ENCODE measurements around the gene VPS4B. TPM values are rescaled to one million over a fixed set of nuclear protein-coding genes. Genes with fewer than 3 reads are reported as not detected.

VPS4B gene
- total RNA-seq, 1 experiment from 2014 or later: 60.2 TPM

DNA sequence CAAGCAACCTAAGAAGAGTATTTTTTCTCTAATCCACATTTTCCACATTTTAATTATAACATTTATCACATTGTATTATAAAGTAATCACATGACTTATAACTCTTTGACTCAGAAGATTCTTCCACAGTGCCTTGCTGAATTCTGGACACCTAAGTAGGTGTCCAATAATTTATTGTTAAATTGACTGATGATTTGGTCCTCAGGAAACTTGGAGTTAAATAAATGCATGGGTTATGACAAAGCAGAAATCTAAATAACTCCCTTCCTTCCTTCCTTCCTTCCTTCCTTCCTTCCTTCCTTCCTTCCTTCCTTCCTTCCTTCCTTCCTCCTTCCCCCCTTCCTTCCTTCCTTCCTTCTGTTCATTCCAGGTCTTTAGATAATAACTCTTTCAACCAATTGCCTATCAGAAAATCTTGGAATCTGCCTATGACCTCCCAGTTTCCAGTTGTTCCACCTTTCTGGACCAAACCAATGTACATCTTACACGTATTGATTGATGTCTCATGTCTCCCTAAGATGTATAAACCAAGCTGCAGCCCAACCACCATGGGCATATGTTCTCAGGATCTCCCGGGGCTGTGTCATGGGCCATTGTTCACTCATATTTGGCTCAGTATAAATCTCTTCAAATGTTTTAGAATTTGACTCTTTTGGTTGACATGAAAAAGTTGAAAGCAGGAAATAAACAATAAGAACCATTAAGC is 44.8 kb downstream of the VPS4B start:
- Histone ChIP-seq H3K9ac (ENCODE audit: extremely low read depth, insufficient read length, low read length) (no peak overlapping the region), H3K27me3 (ENCODE audit: insufficient read depth, low read length) (no peaks in the 10 kb centered on the region), H3K56ac (ENCODE audit: insufficient read length, low read depth, low read length) (no peak overlapping the region), H3K4me2 (ENCODE audit: insufficient read depth, insufficient read length, low read length) (no peak overlapping the region), H3K18ac (ENCODE audit: insufficient read length, low read depth, low read length) (no peak overlapping the region), H2BK120ac (ENCODE audit: low read depth, low read length, poor library complexity, severe bottlenecking) (no peak overlapping the region), H3K9me3 (ENCODE audit: control insufficient read depth, low read depth, low read length) (no peaks in the 10 kb centered on the region), H3K4me1 (ENCODE audit: insufficient read depth, low read length) (no peaks in the 10 kb centered on the region), H4K91ac (ENCODE audit: insufficient read length, low read depth, low read length) (no peak overlapping the region), H2BK15ac (ENCODE audit: low read depth, low read length) (no peak overlapping the region), H3K27ac (ENCODE audit: insufficient read length, low read depth, low read length) (no peak overlapping the region), H2AFZ (ENCODE audit: low read length) (no peak overlapping the region), H2BK20ac (ENCODE audit: low read depth, low read length, poor library complexity, severe bottlenecking) (no peak overlapping the region), H3K23ac (ENCODE audit: insufficient read length, low read depth, low read length) (no peak overlapping the region), H3K79me2 (ENCODE audit: insufficient read depth, low read length) (no peaks in the 10 kb centered on the region), H2AK5ac (ENCODE audit: insufficient read length, low read length) (no peak overlapping the region), H4K5ac (ENCODE audit: insufficient read length, low read depth, low read length) (no peak overlapping the region), H2BK12ac (ENCODE audit: insufficient read length, low read depth, low read length) (no peak overlapping the region), H3T11ph (ENCODE audit: low read length) (no peak overlapping the region), H3K14ac (ENCODE audit: insufficient read depth, low read length) (no peak overlapping the region), H4K20me1 (ENCODE audit: control insufficient read depth, insufficient read depth, insufficient read length) (no peaks in the 10 kb centered on the region), H3K79me1 (ENCODE audit: insufficient read depth, low read depth, low read length, poor library complexity, severe bottlenecking) (no peaks in the 10 kb centered on the region), H2BK5ac (ENCODE audit: insufficient read length, low read length) (no peak overlapping the region), H3K23me2 (ENCODE audit: insufficient read length, low read depth, low read length, poor library complexity, severe bottlenecking) (no peaks in the 10 kb centered on the region), H3K4ac (ENCODE audit: low read depth, low read length) (no peak overlapping the region), H4K8ac (replicated peaks; ENCODE audit: insufficient read length, low read depth, low read length) (no peak overlapping the region)
- H3K27me3 Mint-ChIP-seq (ENCODE audit: low read depth): no peaks in the 10 kb centered on the region
- no peak overlapping the region for H3K27ac Mint-ChIP-seq
- DNase-seq: no peak
- H3K4me3 Mint-ChIP-seq: no peak overlapping the region
- H3K9me3 Mint-ChIP-seq: peaks cover 6 to 8% of the 10 kb centered on the region in 2 experiments; a peak in 4 of 5 replicates
- no peak for TF ChIP-seq CTCF (conservative IDR thresholded peaks at IDR 0.05)
- WGBS (ENCODE audit: extremely low coverage, insufficient read length, low lambda C conversion rate): no CpG with 5 or more reads among the region's 2 CpGs
- H3K36me3 Mint-ChIP-seq (ENCODE audit: insufficient read depth in 1 of 3, low read depth in 3 of 3): peaks cover 0 to 5% (median 4%) of the 10 kb centered on the region in 3 experiments; a peak in 1 of 7 replicates
- no peaks in the 10 kb centered on the region for H3K4me1 Mint-ChIP-seq

All from H9 (cell line).